SK-N-SH (cell line): Measurements from ENCODE around the gene ABCC5. TPM values are rescaled to one million over a fixed set of nuclear protein-coding genes. Genes with fewer than 3 reads are reported as not detected.

ENCODE experiments used
- CTCF ChIA-PET: fragments of 300-600, 350-600 bp; formaldehyde crosslinking; extraction: SDS; loops from one replicate; lab custom pipeline; 2021; lab: Yijun Ruan, JAX
- POLR2A ChIA-PET: fragments of 350-600 bp; sonication (Branson Sonifier 250); formaldehyde crosslinking; extraction: SDS; loops from one replicate; lab custom pipeline; 2020; ENCODE audit warnings: antibody characterized with exemption, inconsistent platforms; lab: Yijun Ruan, JAX
- DNase-seq: peaks from one replicate; pipeline ENCODE4 v3.0.0; 2012
- H2AFZ ChIP-seq: fragments of 200-600 bp; sonication (generic); 2 replicates; pipeline ENCODE4 v1.8.1; 2016; ENCODE audit warnings: antibody characterized with exemption, mild to moderate bottlenecking, low read depth
- H3F3A ChIP-seq: fragments of 200-600 bp; sonication (generic); replicated peaks from 2 replicates; pipeline ENCODE3; 2016; ENCODE audit warnings: antibody characterized with exemption, mild to moderate bottlenecking; ENCODE audit not compliant: insufficient read depth
- H3K27ac ChIP-seq, 2 experiments: fragments of 200-500 bp in 1 of 2; fragments of 200-600 bp in 1 of 2; sonication (Bioruptor generic) in 1 of 2; sonication (generic), shearing (Covaris generic) in 1 of 2; 2 replicates each; pipeline versions ENCODE4 v1.5.1 to v1.6.1; 2014 to 2016; ENCODE audit warnings: low read depth in 2 of 2, inconsistent platforms in 1 of 2, low read length in 1 of 2, mild to moderate bottlenecking in 1 of 2, mixed read lengths in 1 of 2
- H3K27me3 ChIP-seq: fragments of 200-600 bp; sonication (generic), shearing (Covaris generic); 2 replicates; pipeline ENCODE4 v1.6.1; 2016; ENCODE audit warnings: mixed run types; ENCODE audit not compliant: insufficient read depth
- H3K36me3 ChIP-seq, 2 experiments: fragments of 200-500 bp in 1 of 2; fragments of 200-600 bp in 1 of 2; sonication (Bioruptor generic) in 1 of 2; sonication (generic) in 1 of 2; replicated peaks in 1 of 2; 2 replicates each; pipeline versions ENCODE3 to v1.5.1; 2014 to 2016; ENCODE audit warnings: low read length in 1 of 2, mild to moderate bottlenecking in 1 of 2; ENCODE audit not compliant: insufficient read depth in 2 of 2, control insufficient read depth in 1 of 2
- H3K4me1 ChIP-seq, 2 experiments: fragments of 200-500 bp in 1 of 2; fragments of 200-600 bp in 1 of 2; sonication (Bioruptor generic) in 1 of 2; sonication (generic), shearing (Covaris generic) in 1 of 2; 2 replicates each; pipeline versions ENCODE4 v1.5.1 to v1.6.1; 2014 to 2016; ENCODE audit warnings: low read depth in 1 of 2, low read length in 1 of 2, mixed run types in 1 of 2; ENCODE audit not compliant: insufficient read depth in 2 of 2, control insufficient read depth in 1 of 2
- H3K4me2 ChIP-seq: fragments of 200-600 bp; sonication (generic), shearing (Covaris generic); 2 replicates; pipeline ENCODE4 v1.6.1; 2017; ENCODE audit warnings: mixed run types
- H3K4me3 ChIP-seq, 2 experiments: fragments of 200-500 bp in 1 of 2; fragments of 200-600 bp in 1 of 2; sonication (Bioruptor generic) in 1 of 2; sonication (generic), shearing (Covaris generic) in 1 of 2; 2 replicates each; pipeline versions ENCODE4 v1.5.1 to v1.8.1; 2014 to 2016; ENCODE audit warnings: low read depth in 2 of 2, inconsistent platforms in 1 of 2, low read length in 1 of 2, mild to moderate bottlenecking in 1 of 2, mixed read lengths in 1 of 2, moderate library complexity in 1 of 2
- H3K79me2 ChIP-seq: fragments of 200-600 bp; sonication (generic); 2 replicates; pipeline ENCODE4 v1.8.1; 2017; ENCODE audit warnings: mild to moderate bottlenecking; ENCODE audit not compliant: insufficient read depth
- H3K9ac ChIP-seq: fragments of 200-600 bp; sonication (generic); 2 replicates; pipeline ENCODE4 v1.6.1; 2017; ENCODE audit warnings: mixed run types
- H3K9me2 ChIP-seq: fragments of 200-600 bp; sonication (generic); 2 replicates; pipeline ENCODE4 v1.6.1; 2017; ENCODE audit warnings: mixed run types
- H3K9me3 ChIP-seq: fragments of 200-600 bp; sonication (generic); 2 replicates; pipeline ENCODE4 v1.6.1; 2017; ENCODE audit warnings: mixed run types, mild to moderate bottlenecking, moderate library complexity
- H4K20me1 ChIP-seq: fragments of 200-600 bp; sonication (generic); 2 replicates; pipeline ENCODE4 v1.6.1; 2017; ENCODE audit warnings: mild to moderate bottlenecking, mixed run types; ENCODE audit not compliant: insufficient read depth
- CHD2 ChIP-seq: fragments of 150-350 bp; IDR thresholded peaks from 2 replicates; pipeline ENCODE4 v1.6.1; 2018; ENCODE audit warnings: low read length; ENCODE audit not compliant: partially characterized antibody
- EP300 ChIP-seq, 2 experiments: IDR thresholded peaks; 2 replicates each; pipeline versions ENCODE4 v1.4.0 to v1.6.1; 2012; ENCODE audit warnings: borderline replicate concordance in 1 of 2, low read depth in 1 of 2, low read length in 1 of 2
- EZH2phosphoT487 ChIP-seq: fragments of 200-600 bp; sonication (generic); IDR thresholded peaks from 2 replicates; pipeline ENCODE4 v1.6.1; 2017; ENCODE audit warnings: low read depth, mixed run types, mild to moderate bottlenecking, antibody characterized with exemption, moderate library complexity, borderline replicate concordance
- FOSL2 ChIP-seq: IDR thresholded peaks from 2 replicates; pipeline ENCODE4 v1.4.0; 2012; ENCODE audit warnings: low read depth, mild to moderate bottlenecking, moderate library complexity, borderline replicate concordance
- FOXM1 ChIP-seq: IDR thresholded peaks from 2 replicates; pipeline ENCODE4 v1.4.0; 2012; ENCODE audit warnings: low read depth, mild to moderate bottlenecking
- GATA2 ChIP-seq: sonication (generic); formaldehyde crosslinking; IDR thresholded peaks from 2 replicates; pipeline ENCODE4 v1.5.0; 2020; ENCODE audit warnings: mild to moderate bottlenecking, missing genetic modification reagents
- IRF3 ChIP-seq: fragments of 150-350 bp; IDR thresholded peaks from 2 replicates; pipeline ENCODE4 v1.6.1; 2016; ENCODE audit warnings: mild to moderate bottlenecking, low read depth, low read length
- JUND ChIP-seq: IDR thresholded peaks from 2 replicates; pipeline ENCODE4 v1.4.0; 2012
- MXI1 ChIP-seq: IDR thresholded peaks from 2 replicates; pipeline ENCODE4 v1.6.1; 2012; ENCODE audit warnings: mild to moderate bottlenecking, low read depth, low read length, improper control_type of control experiment
- NFIC ChIP-seq: IDR thresholded peaks from 2 replicates; pipeline ENCODE4 v1.4.0; 2012; ENCODE audit warnings: borderline replicate concordance
- NRF1 ChIP-seq: IDR thresholded peaks from 2 replicates; pipeline ENCODE4 v1.6.1; 2012; ENCODE audit warnings: low read depth, mild to moderate bottlenecking, low read length
- POLR2AphosphoS5 ChIP-seq: IDR thresholded peaks from 2 replicates; pipeline ENCODE4 v1.6.1; 2012; ENCODE audit warnings: low read depth, low read length
- RCOR1 ChIP-seq: fragments of 150-350 bp; IDR thresholded peaks from 2 replicates; pipeline ENCODE4 v1.6.1; 2017; ENCODE audit warnings: antibody characterized with exemption, low read length
- RFX5 ChIP-seq: IDR thresholded peaks from 2 replicates; pipeline ENCODE4 v1.6.1; 2012; ENCODE audit warnings: mild to moderate bottlenecking, improper control_type of control experiment, low read length
- RXRA ChIP-seq: IDR thresholded peaks from 2 replicates; pipeline ENCODE4 v1.4.0; 2012; ENCODE audit warnings: low read depth, mild to moderate bottlenecking, borderline replicate concordance
- TEAD4 ChIP-seq: IDR thresholded peaks from 2 replicates; pipeline ENCODE4 v1.4.0; 2012; ENCODE audit warnings: mild to moderate bottlenecking, borderline replicate concordance; ENCODE audit not compliant: insufficient read depth
- USF1 ChIP-seq: IDR thresholded peaks from 2 replicates; pipeline ENCODE4 v1.4.0; 2012; ENCODE audit warnings: low read depth, borderline replicate concordance
- WGBS: methylation state at CpG from one replicate; pipeline ENCODE4 v1.1.6; 2017; ENCODE audit warnings: low lambda C conversion rate; 5-methylcytosine and 5-hydroxymethylcytosine counted together
- polyA plus RNA-seq, 3 experiments: library from polyadenylated mRNA; depleted of rRNA; stranded (reverse); fragments of >200 nt; gene quantifications; 2 replicates each; pipeline ENCODE4 v1.2.3, GENCODE V29; 2012
- TF ChIP-seq, protein P1 (sequence below): IDR thresholded peaks from 2 replicates; pipeline ENCODE4 v1.4.0; 2012; ENCODE audit warnings: low read depth, borderline replicate concordance
- TF ChIP-seq, protein P2 (sequence below): fragments of 200-600 bp; sonication (generic); IDR thresholded peaks from 2 replicates; pipeline ENCODE4 v1.6.1; 2017; ENCODE audit warnings: antibody characterized with exemption, mild to moderate bottlenecking, moderate library complexity

Gene ABCC5
- polyA plus RNA-seq, 1 of the 3 experiments (the other 2 are of a cell fraction): 25.9 TPM

DNA sequence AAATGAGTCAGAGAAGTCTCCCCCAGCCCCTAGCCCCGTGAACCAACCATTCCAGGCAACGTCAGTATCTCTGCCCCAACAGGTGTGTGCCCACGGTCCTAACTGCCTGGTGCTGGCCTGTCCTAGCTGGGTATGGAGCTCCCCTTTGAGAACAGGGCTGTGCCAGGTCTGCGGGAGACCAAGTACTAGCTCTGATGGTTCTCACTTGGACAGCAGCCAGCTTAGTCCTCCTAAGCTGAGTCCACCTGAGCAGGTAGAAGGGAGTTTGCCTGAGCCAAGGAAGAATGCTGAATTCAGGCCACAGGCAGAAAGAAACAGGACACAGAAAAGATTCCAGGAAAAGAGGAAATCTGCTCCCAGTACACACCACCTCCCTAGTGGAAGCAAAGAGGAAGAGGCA, 99.9 kb downstream of the ABCC5 start:
- H3K4me3 ChIP-seq: no peak overlapping the region
- WGBS: 100% methylated on average over 1 of the region's 4 CpGs
- ChIA-PET CTCF (interaction anchor here (1.0 to 1.9 kb wide), 3 partner anchors 22 to 33 kb away, joined by 4 to 7 read pairs (median 7); partner anchors contain the start of gene PARL), POLR2A (no interaction called here)
- H3K4me1 ChIP-seq: no peaks in the 10 kb centered on the region
- no peaks in the 10 kb centered on the region for H3K9me3 ChIP-seq
- no peaks in the 10 kb centered on the region for H3K79me2 ChIP-seq
- H3K9me2 ChIP-seq: no peaks in the 10 kb centered on the region
- no peaks in the 10 kb centered on the region for H4K20me1 ChIP-seq
- peaks cover 6 to 18% of the 10 kb centered on the region in 2 experiments for H3K36me3 ChIP-seq
- TF ChIP-seq NFIC: no peak
- no peak for TF ChIP-seq FOXM1
- TF ChIP-seq RXRA: no peak
- TF ChIP-seq, protein P1, sequence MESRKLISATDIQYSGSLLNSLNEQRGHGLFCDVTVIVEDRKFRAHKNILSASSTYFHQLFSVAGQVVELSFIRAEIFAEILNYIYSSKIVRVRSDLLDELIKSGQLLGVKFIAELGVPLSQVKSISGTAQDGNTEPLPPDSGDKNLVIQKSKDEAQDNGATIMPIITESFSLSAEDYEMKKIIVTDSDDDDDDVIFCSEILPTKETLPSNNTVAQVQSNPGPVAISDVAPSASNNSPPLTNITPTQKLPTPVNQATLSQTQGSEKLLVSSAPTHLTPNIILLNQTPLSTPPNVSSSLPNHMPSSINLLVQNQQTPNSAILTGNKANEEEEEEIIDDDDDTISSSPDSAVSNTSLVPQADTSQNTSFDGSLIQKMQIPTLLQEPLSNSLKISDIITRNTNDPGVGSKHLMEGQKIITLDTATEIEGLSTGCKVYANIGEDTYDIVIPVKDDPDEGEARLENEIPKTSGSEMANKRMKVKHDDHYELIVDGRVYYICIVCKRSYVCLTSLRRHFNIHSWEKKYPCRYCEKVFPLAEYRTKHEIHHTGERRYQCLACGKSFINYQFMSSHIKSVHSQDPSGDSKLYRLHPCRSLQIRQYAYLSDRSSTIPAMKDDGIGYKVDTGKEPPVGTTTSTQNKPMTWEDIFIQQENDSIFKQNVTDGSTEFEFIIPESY: no peak
- no peak for TF ChIP-seq USF1
- no peak for TF ChIP-seq EZH2phosphoT487
- no peak for TF ChIP-seq NRF1
- no peak for TF ChIP-seq GATA2
- no peak for TF ChIP-seq EP300 (IDR thresholded peaks at IDR 0.05; ENCODE audit: borderline replicate concordance in 1 of 2, low read depth in 1 of 2, low read length in 1 of 2)
- TF ChIP-seq FOSL2: no peak
- TF ChIP-seq IRF3: no peak
- TF ChIP-seq CHD2: no peak
- TF ChIP-seq, protein P2, sequence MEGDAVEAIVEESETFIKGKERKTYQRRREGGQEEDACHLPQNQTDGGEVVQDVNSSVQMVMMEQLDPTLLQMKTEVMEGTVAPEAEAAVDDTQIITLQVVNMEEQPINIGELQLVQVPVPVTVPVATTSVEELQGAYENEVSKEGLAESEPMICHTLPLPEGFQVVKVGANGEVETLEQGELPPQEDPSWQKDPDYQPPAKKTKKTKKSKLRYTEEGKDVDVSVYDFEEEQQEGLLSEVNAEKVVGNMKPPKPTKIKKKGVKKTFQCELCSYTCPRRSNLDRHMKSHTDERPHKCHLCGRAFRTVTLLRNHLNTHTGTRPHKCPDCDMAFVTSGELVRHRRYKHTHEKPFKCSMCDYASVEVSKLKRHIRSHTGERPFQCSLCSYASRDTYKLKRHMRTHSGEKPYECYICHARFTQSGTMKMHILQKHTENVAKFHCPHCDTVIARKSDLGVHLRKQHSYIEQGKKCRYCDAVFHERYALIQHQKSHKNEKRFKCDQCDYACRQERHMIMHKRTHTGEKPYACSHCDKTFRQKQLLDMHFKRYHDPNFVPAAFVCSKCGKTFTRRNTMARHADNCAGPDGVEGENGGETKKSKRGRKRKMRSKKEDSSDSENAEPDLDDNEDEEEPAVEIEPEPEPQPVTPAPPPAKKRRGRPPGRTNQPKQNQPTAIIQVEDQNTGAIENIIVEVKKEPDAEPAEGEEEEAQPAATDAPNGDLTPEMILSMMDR: no peak
- no peak for TF ChIP-seq POLR2AphosphoS5
- no peak for TF ChIP-seq MXI1
- no peak for TF ChIP-seq RFX5
- no peak for TF ChIP-seq JUND
- no peak for TF ChIP-seq RCOR1
- TF ChIP-seq TEAD4: no peak
- no peak for DNase-seq
- H3K27ac ChIP-seq: no peak overlapping the region
- H2AFZ ChIP-seq: no peak overlapping the region
- H3F3A ChIP-seq: no peaks in the 10 kb centered on the region
- H3K4me2 ChIP-seq: no peak overlapping the region
- H3K9ac ChIP-seq: no peak overlapping the region
- H3K27me3 ChIP-seq: no peaks in the 10 kb centered on the region
